Measurements from ENCODE around the gene DAP. TPM values are rescaled to one million over a fixed set of nuclear protein-coding genes. Genes with fewer than 3 reads are reported as not detected.

The DAP gene
- polyA plus RNA-seq, 1 donor (not counting 4 experiments of a cell fraction or from before 2014, with no cell fraction given), result 30.4 TPM

GRCh38 chr5:10680876-10681481, 80.1 kb downstream of the DAP start:
- Histone ChIP-seq H3K9me3 (ENCODE audit: control insufficient read depth, low read depth, low read length) (no peaks in the 10 kb centered on the region), H3K4me3 (ENCODE audit: control insufficient read depth in 2 of 3, extremely low read depth in 1 of 3, insufficient read depth in 2 of 3, low read depth in 1 of 3, low read length in 3 of 3) (no peak overlapping the region), H3K9ac (ENCODE audit: control insufficient read depth, extremely low read depth, insufficient read depth, low read length) (no peak overlapping the region), H2AFZ (ENCODE audit: control insufficient read depth, low read length) (no peak overlapping the region), H4K20me1 (ENCODE audit: control insufficient read depth, extremely low read depth, insufficient read depth, low read length) (peaks cover 3% of the 10 kb centered on the region), H3K4me1 (ENCODE audit: control insufficient read depth, extremely low read depth, insufficient read depth, low read length) (peaks cover 11% of the 10 kb centered on the region), H3K4me2 (ENCODE audit: control insufficient read depth, extremely low read depth, insufficient read depth, low read depth, low read length) (no peak overlapping the region), H3K9me1 (ENCODE audit: control insufficient read depth, extremely low read depth, insufficient read depth, low read length) (no peaks in the 10 kb centered on the region), H3K79me2 (ENCODE audit: control insufficient read depth, insufficient read depth, low read length) (peaks cover 3% of the 10 kb centered on the region), H3K27ac (ENCODE audit: control insufficient read depth, insufficient read depth, low read length) (no peak overlapping the region), H3K27me3 (ENCODE audit: control insufficient read depth, extremely low read depth, insufficient read depth, low read length) (no peaks in the 10 kb centered on the region), H3K36me3 (ENCODE audit: control insufficient read depth in 2 of 2, extremely low read depth in 1 of 2, insufficient read depth in 2 of 2, low read length in 2 of 2) (peaks cover 10 to 34% of the 10 kb centered on the region in 2 experiments)
- dilution Hi-C loops (cut with MboI; ENCODE audit: extremely low pct_ligation_motif_present, low sequenced_read_pairs), result no loop called here
- FAIRE-seq (no peak), DNase-seq (ENCODE audit: low read depth, low spot score) (no peak)
- no peak for TF ChIP-seq EZH2 (IDR thresholded peaks at IDR 0.05; ENCODE audit: low read length)
- TF ChIP-seq CTCF (optimal IDR thresholded peaks at IDR 0.05 in 1 of 3, IDR thresholded peaks at IDR 0.05 in 1 of 3, conservative IDR thresholded peaks at IDR 0.05 in 1 of 3; ENCODE audit: extremely low read depth in 1 of 3, insufficient read depth in 2 of 3, low read length in 3 of 3), result no peak

GRCh38 chr5:10679336-10679988, 81.6 kb downstream of the DAP start:
- no peak overlapping the region for H3K4me3 ChIP-seq (ENCODE audit: control insufficient read depth in 2 of 3, extremely low read depth in 1 of 3, insufficient read depth in 2 of 3, low read depth in 1 of 3, low read length in 3 of 3)
- DNase-seq (ENCODE audit: low read depth, low spot score) (no peak), FAIRE-seq (no peak)
- peaks cover 3% of the 10 kb centered on the region for H4K20me1 ChIP-seq (ENCODE audit: control insufficient read depth, extremely low read depth, insufficient read depth, low read length)
- H2AFZ ChIP-seq (ENCODE audit: control insufficient read depth, low read length), result no peak overlapping the region
- no peak overlapping the region for H3K27ac ChIP-seq (ENCODE audit: control insufficient read depth, insufficient read depth, low read length)
- H3K79me2 ChIP-seq (ENCODE audit: control insufficient read depth, insufficient read depth, low read length), result peaks cover 3% of the 10 kb centered on the region
- H3K9me3 ChIP-seq (ENCODE audit: control insufficient read depth, low read depth, low read length), result no peaks in the 10 kb centered on the region
- no peak overlapping the region for H3K4me2 ChIP-seq (ENCODE audit: control insufficient read depth, extremely low read depth, insufficient read depth, low read depth, low read length)
- H3K4me1 ChIP-seq (ENCODE audit: control insufficient read depth, extremely low read depth, insufficient read depth, low read length), result peaks cover 6% of the 10 kb centered on the region
- H3K36me3 ChIP-seq (ENCODE audit: control insufficient read depth in 2 of 2, extremely low read depth in 1 of 2, insufficient read depth in 2 of 2, low read length in 2 of 2), result peaks cover 10 to 34% of the 10 kb centered on the region in 2 experiments
- TF ChIP-seq CTCF (optimal IDR thresholded peaks at IDR 0.05 in 1 of 3, IDR thresholded peaks at IDR 0.05 in 1 of 3, conservative IDR thresholded peaks at IDR 0.05 in 1 of 3; ENCODE audit: extremely low read depth in 1 of 3, insufficient read depth in 2 of 3, low read length in 3 of 3) (no peak), EZH2 (IDR thresholded peaks at IDR 0.05; ENCODE audit: low read length) (no peak)
- no peaks in the 10 kb centered on the region for H3K9me1 ChIP-seq (ENCODE audit: control insufficient read depth, extremely low read depth, insufficient read depth, low read length)
- dilution Hi-C loops (cut with MboI; ENCODE audit: extremely low pct_ligation_motif_present, low sequenced_read_pairs), result no loop called here
- H3K27me3 ChIP-seq (ENCODE audit: control insufficient read depth, extremely low read depth, insufficient read depth, low read length), result no peaks in the 10 kb centered on the region
- H3K9ac ChIP-seq (ENCODE audit: control insufficient read depth, extremely low read depth, insufficient read depth, low read length), result no peak overlapping the region

All from keratinocyte (primary cell).